HG02885 (cell line): ENCODE data around the gene RPS19.

ENCODE experiments used
- ATAC-seq: cut with Tn5 transposase; IDR thresholded peaks from one replicate; pipeline ENCODE4 v1.9.1; 2021; ENCODE audit warnings: mild to moderate bottlenecking; ENCODE audit not compliant: unreplicated experiment, poor library complexity

Gene RPS19

DNA sequence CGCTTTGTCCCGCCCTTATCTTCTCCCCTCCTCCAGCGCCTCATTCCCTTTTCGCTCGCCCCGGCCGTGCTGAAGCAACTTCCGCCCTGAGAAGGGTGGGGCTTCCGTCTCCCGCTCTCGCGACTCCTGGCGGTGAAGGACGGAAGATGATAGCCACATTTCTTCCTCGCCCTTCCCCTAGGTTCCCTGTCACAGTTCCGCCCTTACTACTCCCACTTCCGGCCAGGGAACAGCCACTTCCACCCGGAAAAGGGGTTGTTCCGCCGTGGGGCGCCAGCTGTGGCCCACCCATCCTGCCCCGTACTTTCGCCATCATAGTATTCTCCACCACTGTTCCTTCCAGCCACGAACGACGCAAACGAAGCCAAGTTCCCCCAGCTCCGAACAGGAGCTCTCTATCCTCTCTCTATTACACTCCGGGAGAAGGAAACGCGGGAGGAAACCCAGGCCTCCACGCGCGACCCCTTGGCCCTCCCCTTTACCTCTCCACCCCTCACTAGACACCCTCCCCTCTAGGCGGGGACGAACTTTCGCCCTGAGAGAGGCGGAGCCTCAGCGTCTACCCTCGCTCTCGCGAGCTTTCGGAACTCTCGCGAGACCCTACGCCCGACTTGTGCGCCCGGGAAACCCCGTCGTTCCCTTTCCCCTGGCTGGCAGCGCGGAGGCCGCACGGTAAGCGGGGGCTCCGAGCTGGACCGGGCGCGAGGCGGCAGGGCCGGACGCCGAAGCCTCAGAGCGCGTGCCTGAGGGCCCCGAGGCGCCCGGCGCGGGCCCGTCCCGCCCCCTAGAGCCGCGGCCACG is at the start of gene RPS19:
TSS of gene RPS19 (plus strand) at position 638 of the 801 bp plus-strand sequence. CDS start 520 bp downstream, outside the sequence.
- peak; percentile 82 for ATAC-seq

DNA sequence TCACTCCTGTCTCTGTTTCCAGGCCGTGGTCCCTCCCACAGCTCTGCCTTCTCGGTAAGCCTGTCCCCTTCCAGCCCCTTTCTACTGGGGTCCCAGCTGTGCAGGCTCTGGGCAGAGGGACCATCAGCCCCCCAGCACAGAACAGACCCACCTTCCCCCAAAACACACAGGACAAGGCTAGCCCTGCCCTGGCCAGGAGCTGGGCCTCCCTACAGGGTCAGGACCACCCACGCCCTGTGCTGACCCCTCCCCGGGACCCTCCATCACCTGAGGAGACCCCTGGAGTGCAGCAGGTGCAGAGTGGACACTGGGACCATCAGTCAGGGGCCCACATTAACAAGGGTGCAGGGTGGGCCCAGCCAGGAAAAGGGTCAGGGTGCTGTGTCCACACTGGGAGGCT is 49.8 kb upstream of the RPS19 start:
- ATAC-seq = no peak

DNA sequence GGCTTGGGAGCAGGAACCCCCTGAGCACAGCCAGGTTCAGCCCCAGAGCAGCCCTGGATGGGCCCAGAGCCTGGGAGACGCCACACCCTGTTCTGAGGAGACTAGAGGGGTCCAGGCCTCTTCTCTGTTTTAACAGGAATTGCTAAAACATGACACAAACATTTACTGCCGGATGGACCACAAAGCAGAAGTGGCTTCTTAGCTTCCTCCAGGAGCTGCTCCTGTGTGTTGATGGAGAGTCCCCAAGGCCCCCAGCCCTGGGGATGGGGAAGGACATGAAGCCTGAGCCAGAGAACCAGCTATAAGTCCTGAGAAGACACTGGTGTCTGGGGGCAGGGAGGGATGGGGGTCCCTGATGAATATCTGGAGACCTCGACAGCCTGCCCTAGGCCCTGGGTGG is 49.0 kb upstream of the RPS19 start:
- ATAC-seq = no peak

DNA sequence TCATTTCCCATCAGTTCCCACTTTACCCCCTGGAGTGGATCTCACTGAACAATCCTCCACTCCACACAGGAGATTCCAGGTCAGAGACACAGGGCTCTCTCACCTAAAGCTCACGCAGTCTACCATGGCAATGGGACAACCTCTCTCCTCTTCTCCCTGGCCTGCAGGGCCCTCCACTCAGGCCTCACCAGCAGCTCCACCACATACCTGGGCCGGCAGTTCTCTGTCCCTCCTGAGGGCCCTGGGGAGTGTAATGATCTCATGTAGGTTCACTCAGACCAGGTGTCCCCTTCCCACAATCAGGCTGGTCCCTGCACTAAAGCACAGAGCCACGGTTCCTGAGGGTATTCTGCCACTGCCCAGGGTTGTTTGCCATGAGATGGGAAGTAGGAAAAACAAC is 48.1 kb upstream of the RPS19 start:
- no peak for ATAC-seq

DNA sequence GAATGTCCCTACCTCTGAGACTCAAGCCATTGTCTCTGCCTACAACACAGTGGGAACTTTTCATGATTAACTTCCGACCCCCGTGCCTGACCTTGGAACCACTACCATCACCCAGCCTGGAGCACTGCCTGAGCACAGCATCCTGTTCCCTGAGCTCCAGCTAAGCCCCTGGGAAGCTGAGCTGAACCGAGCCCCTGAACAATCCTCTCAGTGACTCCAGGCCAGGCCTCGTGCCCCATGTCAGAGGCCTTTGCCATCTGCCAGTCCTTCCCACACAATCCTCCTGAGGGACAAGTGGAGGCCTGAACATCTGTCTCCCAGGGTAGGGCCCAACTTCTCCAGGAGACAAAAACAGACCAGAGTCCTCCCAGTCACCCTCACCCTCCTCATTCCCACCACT is 46.1 kb upstream of the RPS19 start:
- ATAC-seq = no peak

DNA sequence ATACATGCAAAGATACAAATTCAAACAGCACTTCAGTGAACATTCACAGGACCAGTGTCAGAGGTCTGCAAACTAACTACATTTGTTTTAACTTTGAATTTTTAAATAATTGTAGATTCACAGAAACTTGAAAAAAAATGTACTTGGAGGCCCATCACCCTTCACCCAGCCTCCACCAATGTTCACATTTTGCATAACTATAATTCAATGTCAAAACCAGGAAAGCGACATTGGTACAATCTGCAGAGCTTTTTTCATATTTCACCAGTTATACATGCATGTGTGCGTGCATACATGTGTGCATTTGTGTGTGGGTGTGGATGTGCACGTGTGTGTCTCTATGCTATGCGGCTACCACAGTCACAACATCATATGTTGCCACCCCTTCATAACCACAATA is 44.8 kb upstream of the RPS19 start:
- no peak for ATAC-seq

DNA sequence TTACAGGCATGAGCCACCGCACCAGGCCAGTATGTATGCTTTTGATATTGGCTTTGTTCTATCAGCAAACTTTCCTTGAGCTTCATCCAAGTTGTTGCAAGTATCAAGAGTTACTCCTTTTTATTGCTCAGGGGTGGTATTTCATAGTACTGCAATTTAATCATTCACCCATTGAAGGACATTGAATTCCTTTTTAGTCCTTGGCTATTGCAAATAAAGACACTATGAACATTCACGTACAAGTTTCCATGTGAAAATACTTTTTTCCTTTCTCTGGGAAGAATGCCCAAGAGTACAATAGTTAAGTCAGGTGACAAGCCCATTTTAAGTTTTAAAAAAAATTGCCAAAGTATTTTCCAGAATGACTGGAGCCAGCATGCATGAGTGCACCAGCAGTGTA is 43.3 kb upstream of the RPS19 start:
- no peak for ATAC-seq

DNA sequence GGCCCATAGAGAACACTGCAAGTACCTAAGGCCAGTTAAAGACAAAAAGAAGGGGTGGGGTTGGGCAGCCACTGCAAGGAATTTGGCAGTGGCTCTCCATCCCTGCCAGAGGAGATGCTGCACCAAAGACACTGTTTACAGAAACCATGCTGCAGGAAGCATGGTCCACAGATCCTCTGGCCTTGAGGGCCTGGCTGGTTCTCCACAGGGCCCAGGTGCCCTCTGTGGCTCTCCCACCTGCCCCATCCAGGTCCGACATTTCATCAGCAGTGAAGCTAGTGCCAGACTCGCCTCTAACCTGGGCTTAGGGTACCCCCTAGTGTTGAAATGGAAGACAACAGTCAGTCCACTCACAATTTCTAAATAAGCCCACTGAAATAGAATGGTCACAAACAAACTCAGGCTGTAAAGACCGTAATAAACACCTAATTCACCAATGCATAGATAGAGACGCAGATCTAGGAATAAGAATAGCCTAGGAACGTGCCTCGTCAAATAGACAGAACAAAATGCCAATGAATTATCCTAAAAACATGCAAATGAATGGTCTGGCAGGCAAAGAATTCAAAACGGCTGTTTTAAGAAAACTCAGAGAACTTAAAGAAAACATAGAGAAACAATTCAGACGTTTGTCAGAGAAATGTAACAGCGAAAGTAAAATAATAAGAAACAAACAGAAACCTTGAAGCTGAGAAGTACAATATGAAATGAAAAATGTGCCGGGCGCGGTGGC is 38.9 kb upstream of the RPS19 start:
- ATAC-seq = no peak

DNA sequence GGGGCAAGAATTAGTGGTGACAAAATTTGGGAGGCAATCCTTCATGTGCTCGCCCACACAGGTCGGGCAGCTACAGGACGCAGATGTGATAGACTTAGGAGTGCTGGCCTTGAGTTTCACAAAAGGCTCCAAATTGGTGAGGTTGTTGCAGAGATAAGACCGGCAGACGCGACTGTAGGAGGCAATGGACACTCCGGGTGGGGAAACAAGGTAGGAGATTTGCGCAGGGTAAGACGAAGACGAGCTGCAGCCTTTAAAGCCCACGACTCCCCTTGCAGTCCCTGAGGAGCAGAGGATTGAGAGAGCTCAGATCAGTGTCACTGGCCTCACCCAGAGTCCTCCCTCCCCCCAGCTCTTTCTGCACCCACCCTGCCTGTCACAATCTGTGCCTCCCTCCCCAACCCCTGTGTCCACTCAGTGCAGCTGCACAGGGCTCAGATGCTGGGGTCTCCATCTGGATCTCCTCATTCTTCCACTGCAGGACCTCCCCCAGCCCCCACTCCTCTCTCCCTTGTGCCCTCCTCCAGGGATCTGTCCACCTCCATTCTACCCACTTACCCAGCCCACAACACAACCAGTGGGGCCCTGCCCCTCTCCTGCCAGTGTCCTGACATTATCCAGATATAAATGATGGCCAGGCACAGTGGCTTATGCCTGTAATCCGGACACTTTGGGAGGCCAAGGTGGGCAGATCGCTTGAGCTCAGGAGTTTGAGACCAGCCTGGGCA is 21.9 kb upstream of the RPS19 start:
- no peak for ATAC-seq

DNA sequence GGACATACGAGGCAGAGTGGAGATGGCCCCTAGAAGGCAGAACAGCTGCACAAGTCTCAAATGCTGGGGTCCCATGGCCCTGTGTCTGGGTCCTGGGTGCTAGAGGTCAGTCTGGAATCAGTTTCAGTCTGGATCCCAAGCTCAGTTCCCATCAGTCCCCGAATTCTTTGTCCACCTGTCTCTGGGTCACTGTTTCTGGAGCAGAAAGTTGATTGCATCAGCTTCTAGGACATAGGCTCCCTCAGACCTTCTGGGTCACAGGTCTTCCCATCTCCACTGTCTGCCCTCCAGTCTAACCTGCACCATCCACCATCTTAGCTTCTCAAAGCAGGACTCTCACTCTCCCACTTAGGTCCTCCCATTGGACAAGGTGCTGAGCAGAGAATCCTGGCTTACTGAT is 20.8 kb upstream of the RPS19 start:
- no peak for ATAC-seq

DNA sequence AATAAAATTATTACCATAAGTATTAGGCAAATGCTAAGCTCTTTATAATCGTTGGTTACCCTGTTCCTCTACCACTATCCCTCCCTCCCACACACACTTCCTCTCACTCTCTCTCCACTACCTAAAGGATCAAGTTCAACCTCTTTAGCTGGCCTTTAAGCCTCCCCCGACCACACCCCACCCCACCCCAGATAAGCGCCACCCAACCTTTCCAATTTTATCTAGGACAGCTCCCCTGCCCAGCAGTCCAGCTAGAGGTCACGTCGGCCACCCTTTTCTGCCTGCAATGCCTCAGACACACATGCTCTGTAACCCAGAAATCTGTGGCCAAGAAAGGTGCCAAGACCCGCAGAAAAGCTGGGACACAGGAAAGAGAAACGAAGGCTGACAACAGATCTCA is 16.7 kb upstream of the RPS19 start:
- ATAC-seq = no peak

DNA sequence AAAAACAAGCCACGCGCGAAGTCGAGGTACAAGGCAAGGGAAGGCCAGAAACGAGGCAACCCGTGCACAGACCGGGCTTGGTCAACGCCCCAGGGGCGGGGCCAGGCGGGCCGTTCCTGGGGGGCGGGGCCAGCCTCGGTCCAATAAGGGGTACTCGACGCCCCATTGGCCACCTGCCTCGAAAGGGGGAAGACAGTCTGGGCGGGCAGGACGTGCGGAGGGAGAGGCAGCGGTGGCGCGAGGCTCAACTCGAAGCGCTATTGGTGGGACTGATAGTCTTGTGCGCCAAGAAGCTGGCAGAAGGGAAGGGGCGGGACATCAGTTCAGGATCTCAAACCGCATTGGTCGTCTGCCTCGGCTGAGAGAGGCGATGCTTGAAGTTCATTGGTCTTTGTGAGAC is 15.5 kb upstream of the RPS19 start, which contains the start of gene LYPD4:
TSS of gene LYPD4 (minus strand) at position 83 of the 400 bp plus-strand sequence. CDS start 5,398 bp downstream, outside the sequence.
- no peak for ATAC-seq

DNA sequence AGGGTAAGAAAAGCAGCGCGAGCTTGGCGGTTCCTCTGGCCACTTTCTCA is 15.2 kb upstream of the RPS19 start, which contains the start of gene DMRTC2:
TSS of gene DMRTC2 (plus strand) at position 42 of the 50 bp plus-strand sequence. CDS start 2,387 bp downstream, outside the sequence.
- no peak for ATAC-seq

DNA sequence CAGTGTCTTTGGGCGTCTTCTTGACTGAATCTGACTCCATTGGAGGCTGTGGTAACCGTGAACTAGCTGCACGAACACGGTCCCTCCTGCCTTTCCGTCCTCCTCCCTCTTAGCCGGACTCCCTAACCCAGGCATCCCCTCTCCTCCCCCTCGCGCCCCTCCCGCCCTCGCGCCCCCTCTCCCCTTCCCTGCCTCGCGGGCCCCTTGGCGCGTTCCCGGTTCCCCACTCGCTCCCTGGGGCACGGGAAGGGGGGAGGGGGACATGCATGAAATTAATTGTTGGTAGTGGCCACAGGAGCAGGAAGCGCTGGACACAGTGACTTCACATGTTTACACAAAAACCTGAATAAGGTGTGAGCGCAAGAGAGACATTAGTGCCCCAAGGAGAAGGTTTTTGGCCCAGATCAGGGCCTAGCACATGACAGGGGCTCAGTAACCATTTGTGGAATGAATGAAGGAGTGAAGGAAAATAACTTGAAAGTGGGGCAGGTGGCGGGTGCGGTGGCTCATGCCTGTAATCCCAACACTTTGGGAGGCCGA is 14.9 kb upstream of the RPS19 start:
- ATAC-seq = no peak

DNA sequence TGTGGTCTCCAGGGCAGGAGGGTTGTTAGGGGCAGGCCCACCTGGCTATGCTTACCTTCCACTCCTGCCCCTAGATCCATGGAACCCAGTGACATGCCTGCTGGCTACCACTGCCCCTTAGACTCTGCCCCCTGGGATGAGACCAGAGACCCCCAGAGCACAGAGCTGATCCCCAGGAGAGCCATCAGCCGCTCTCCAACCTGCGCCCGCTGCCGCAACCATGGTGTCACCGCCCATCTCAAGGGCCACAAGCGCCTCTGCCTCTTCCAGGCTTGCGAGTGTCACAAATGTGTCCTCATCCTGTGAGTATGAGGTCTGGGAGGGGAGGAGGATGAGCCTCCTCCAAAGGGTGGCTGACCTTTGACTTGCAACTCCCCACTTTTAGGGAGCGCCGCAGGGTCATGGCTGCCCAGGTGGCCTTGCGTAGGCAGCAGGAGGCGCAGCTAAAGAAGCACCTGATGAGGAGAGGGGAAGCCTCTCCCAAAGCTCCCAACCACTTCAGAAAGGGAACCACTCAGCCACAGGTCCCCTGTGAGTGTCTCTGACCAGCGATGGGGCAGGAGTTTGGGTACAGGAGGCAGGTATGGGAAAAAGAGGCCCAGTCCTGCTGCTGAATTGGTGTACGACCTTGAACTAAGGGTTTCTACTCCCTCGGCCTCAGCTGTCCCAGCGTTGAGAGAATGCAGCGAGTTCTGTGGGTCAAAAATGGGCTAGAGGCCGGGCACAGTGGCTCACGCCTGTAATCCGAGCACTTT is 12.5 kb upstream of the RPS19 start:
- ATAC-seq = no peak

DNA sequence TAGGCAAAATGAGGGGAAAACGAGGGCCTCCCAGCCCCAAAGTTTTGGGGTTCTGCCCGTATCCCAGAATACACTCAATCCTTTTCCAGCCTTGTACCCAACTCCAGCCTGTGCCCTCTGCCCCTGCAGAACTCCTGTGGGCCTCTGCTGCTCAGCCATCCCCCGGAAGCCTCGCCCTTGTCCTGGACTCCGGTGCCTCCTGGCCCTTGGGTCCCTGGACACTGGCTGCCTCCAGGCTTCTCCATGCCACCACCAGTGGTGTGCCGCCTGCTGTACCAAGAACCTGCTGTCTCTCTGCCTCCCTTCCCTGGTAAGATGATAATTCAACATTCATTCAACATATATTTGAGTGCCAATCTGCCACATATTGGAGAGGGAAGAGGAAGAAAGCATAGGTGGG is 11.4 kb upstream of the RPS19 start:
- no peak for ATAC-seq

DNA sequence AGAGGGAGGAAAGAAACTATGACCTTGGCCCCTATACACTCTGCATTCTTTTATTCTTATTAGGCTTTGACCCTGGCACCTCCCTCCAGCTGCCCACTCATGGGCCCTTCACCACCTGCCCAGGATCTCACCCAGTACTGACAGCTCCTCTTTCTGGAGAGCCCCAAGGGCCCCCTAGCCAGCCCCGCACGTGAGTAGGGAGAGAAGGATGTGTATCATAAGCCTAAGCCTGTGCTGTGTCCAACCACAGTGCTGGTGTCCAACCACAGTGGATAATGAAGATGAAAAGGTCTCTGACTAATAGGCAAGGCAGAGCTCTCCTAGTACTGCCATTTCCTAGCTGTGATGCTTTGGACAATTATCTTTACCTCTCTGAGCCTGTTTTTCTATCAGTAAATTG is 11.0 kb upstream of the RPS19 start:
- ATAC-seq = no peak

DNA sequence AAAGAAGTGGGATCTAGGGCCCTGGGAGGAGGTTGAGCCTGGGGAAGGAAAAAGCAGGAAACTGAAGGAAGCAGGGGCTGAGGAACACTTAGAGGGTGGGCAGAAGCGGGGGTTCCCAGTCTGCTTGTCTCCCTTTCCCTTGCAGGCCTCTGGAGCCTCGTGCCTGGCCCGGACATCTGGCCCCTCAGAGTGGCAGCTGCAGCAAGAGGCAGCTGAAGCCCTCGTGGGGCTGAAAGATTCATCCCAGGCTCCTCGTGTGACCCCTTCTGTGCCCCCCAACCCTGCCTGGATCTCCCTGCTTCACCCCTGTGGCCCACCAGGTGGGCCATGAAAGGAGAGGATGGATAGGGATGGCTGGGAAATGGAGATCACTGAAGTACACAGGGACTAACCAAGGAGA is 9.7 kb upstream of the RPS19 start:
- ATAC-seq = no peak

DNA sequence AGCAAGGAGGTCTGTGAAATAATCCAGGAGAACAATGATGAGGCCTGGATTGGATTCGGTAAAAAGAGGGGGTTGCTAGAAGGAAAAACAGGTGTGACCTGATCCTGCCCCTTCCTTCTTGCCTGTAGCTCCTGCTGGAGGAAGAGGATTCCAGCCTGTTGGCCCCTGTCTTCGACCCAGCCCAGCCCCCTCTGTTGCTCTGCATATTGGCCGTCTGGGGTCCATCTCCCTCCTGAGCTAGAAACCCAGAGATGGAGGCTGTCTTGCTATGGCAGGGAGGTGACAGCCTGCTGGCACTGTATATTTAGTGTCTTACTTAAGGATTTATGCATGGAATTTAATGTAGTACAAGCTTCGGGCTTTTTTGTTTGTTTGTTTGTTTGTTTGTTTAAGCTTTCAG is 8.6 kb upstream of the RPS19 start:
- no peak for ATAC-seq

DNA sequence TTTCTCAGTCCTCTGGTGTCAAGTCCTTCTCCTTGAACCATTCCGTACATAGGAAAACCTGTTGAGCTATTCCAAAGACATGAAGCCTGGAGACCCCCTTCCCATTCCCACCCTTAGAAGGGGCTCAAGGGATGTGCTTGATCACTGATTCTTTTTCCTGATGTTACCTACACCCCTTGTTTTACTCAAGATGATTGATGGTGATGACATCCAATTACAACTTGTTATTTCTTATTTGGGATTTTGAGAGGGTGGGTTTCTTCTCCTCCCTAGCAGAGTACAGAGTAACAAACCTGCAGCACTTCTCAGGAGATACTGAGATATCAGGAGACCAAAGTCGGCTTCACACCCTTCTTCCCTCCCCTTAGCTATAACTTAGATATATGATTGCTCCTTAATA is 6.7 kb upstream of the RPS19 start:
- ATAC-seq = no peak

DNA sequence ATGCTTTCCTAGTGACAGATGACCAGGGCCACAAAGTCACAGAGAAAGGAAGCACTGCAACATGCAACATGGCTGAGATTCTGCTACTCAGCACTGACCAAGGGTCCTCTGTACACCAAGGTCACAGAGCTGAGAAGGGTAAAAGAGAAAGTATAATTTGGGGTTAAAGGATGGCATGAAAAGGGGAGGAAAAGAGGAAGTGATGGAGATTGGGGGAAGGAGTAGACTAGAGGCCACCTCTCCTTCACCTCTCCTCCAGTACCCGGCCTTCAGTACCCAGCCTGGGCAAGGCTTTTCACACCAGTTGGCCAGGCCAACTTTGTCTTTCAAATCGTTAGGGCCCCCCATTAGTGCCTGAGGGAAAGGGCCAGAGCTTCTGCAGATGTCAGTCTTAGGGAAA is 6.3 kb upstream of the RPS19 start:
- ATAC-seq = no peak
